Peyer's patch (tissue), 4 donors: Measurements from ENCODE around the gene PDZK1IP1.

Source experiments
- POLR2A ChIP-seq, 2 donors: fragments of 450-650 bp; IDR thresholded peaks; one replicate each; pipeline ENCODE4 v1.5.1; 2017; ENCODE audit warnings: antibody characterized with exemption in 2 of 2, mild to moderate bottlenecking in 2 of 2, moderate library complexity in 2 of 2
- TF ChIP-seq, protein P1 (sequence below), 6 experiments: fragments of 450-650 bp in 4 of 6; fragments of 200-600 bp in 2 of 6; sonication (generic) in 1 of 6; IDR thresholded peaks; one replicate each; pipeline ENCODE4 v1.5.1; 2017 to 2019; ENCODE audit warnings: antibody characterized with exemption in 6 of 6, mild to moderate bottlenecking in 3 of 6, moderate library complexity in 1 of 6

DNA sequence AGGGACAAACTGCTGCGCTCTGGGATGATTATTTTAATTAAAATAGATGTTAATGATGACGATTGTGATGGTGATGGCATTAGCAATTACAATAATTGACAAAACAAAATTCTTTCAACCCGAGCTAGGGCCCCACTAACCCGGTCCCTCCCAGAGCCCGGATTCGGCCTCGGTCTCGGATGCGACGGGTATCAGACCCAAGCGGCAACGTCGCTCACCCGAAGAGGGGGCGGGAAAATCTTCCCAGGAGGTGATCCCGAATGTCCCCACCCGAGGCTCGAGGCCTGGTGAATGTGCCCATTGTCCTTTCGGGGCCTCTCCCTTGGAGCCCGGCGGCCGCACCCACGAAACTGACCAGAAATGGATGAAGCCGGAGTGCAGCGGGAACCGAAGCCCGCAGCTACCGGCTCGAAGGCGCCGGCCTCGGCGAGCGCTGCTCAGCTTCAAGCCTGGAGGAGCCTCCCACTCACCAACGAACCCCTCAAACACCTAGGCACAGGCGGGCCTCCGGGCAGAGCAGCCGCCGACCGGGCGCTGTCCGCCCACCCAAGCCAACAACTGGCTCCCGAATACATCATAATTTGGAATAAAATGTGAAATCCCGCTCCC, 41.0 kb upstream of the PDZK1IP1 start:
- TF ChIP-seq, protein P1, sequence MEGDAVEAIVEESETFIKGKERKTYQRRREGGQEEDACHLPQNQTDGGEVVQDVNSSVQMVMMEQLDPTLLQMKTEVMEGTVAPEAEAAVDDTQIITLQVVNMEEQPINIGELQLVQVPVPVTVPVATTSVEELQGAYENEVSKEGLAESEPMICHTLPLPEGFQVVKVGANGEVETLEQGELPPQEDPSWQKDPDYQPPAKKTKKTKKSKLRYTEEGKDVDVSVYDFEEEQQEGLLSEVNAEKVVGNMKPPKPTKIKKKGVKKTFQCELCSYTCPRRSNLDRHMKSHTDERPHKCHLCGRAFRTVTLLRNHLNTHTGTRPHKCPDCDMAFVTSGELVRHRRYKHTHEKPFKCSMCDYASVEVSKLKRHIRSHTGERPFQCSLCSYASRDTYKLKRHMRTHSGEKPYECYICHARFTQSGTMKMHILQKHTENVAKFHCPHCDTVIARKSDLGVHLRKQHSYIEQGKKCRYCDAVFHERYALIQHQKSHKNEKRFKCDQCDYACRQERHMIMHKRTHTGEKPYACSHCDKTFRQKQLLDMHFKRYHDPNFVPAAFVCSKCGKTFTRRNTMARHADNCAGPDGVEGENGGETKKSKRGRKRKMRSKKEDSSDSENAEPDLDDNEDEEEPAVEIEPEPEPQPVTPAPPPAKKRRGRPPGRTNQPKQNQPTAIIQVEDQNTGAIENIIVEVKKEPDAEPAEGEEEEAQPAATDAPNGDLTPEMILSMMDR (IDR thresholded peaks at IDR 0.05), result no peak
- no peak for TF ChIP-seq POLR2A (IDR thresholded peaks at IDR 0.05)
